ENCODE measurements around the gene CSNK1E. TPM values are rescaled to one million over a fixed set of nuclear protein-coding genes. Genes with fewer than 3 reads are reported as not detected.

CSNK1E gene
- total RNA-seq, 1 experiment from 2014 or later = 307 TPM

- H3K27me3 ChIP-seq (ENCODE audit: control insufficient read depth, insufficient read depth, low read length) = no peaks in the 10 kb centered on the region
- H3K36me3 ChIP-seq (replicated peaks; ENCODE audit: control insufficient read depth, insufficient read depth, low read length) = peaks cover 15% of the 10 kb centered on the region
- DNase-seq = no peak
- no peak overlapping the region for H3K4me3 ChIP-seq (ENCODE audit: insufficient read depth, low read depth, low read length)
Observed at GRCh38 chr22:38247713-38248112, 69.5 kb downstream of the CSNK1E start.

- no peaks in the 10 kb centered on the region for H3K27me3 ChIP-seq (ENCODE audit: control insufficient read depth, insufficient read depth, low read length)
- no peak for DNase-seq
- no peak overlapping the region for H3K4me3 ChIP-seq (ENCODE audit: insufficient read depth, low read depth, low read length)
- H3K36me3 ChIP-seq (replicated peaks; ENCODE audit: control insufficient read depth, insufficient read depth, low read length) = peaks cover 15% of the 10 kb centered on the region
Observed at GRCh38 chr22:38246692-38247091, 70.5 kb downstream of the CSNK1E start.

DNA sequence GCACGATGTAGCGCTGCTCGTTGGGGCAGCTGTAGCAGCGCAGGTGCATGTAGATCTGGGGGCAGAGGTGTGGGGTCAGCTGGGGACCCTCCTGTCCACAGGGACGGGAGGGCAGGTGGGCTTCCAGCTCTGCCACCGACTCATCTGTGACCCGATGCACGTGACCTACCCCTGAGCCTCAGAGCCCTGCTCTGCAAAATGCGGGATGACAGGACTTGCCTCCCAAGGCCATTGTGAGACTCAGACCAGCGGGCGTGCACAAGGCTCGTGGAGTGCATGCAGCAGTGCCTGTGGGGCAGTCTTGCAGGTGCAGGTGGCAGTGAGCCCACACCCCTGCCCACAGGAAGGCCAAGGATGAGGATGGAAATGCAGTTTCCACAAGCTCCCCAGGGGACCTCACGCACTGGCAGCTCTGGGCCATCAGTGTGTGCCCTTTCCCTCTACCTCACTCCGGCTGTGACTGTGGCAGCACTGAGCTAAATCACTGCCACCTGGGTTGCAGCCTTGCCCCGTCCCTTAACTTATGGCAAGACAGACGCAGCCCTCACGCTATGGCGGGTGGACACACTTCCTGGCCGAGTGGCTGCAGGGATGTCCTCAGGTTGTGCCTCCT lies 71.1 kb downstream of the CSNK1E start:
- Histone ChIP-seq H3K4me3 (ENCODE audit: insufficient read depth, low read depth, low read length) (no peak overlapping the region), H3K27me3 (ENCODE audit: control insufficient read depth, insufficient read depth, low read length) (no peaks in the 10 kb centered on the region), H3K36me3 (replicated peaks; ENCODE audit: control insufficient read depth, insufficient read depth, low read length) (peaks cover 15% of the 10 kb centered on the region)
- DNase-seq = no peak

DNA sequence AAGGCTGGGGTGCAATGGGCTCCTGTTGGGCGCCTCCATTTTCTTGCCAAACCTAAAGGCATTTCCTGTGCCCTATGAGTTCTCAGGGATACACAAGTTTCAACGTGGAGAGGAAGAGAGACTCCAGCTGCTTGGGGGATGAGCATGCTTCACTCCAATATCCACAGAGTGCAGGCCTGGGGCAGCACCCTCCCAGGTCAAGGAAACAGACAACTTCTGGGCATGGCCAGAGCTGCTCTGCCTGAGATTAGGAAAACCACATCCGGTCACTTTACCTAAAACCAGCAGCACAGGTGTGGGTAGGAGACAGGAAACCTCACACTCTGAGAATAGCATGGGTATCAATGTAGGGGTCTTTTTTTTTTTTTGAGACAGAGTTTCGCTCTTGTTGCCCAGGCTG lies 73.1 kb downstream of the CSNK1E start:
- H3K4me3 ChIP-seq (ENCODE audit: insufficient read depth, low read depth, low read length) = no peak overlapping the region
- peaks cover 15% of the 10 kb centered on the region for H3K36me3 ChIP-seq (replicated peaks; ENCODE audit: control insufficient read depth, insufficient read depth, low read length)
- DNase-seq = no peak
- H3K27me3 ChIP-seq (ENCODE audit: control insufficient read depth, insufficient read depth, low read length) = no peaks in the 10 kb centered on the region

DNA sequence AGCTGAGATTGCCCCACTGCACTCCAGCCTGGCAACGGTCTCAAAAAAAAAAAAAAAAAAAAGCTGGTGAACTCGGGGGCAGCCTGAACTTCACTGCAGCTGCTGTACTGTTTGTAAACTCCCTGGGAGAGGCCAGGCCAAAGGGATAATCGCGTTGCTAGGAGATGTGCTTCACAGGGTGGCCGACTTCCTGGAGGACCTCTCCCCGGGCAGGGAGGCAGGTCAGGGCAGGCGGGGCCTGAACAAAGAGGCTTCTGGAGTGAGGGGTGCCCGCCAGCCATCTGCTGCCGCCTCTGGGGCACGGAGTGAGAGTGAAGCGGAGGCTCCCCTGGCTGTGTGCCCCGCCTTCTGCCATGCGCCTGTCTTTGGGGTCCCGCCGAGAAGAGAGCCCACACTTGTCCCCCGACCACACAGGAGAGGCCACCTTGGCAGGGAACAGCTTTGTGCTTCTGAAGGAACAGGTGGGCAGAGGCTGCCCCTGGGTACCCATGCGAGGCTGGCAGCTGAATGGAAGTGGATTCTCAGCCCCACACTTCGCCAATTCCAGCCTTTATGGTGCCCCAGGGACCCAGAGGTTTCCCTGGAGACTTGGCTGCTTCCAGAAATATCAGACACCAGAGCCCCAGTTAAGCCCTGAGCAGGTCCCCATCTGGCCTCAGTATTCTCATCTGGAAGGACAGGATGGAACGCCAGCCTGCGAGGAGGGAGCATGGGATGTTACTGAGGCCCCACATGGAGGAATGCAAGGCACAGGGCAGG lies 74.0 kb downstream of the CSNK1E start:
- no peak overlapping the region for H3K4me3 ChIP-seq (ENCODE audit: insufficient read depth, low read depth, low read length)
- peak; percentile 72 for DNase-seq
- peaks cover 15% of the 10 kb centered on the region for H3K36me3 ChIP-seq (replicated peaks; ENCODE audit: control insufficient read depth, insufficient read depth, low read length)
- H3K27me3 ChIP-seq (ENCODE audit: control insufficient read depth, insufficient read depth, low read length) = no peaks in the 10 kb centered on the region

- H3K4me3 ChIP-seq (ENCODE audit: insufficient read depth, low read depth, low read length) = no peak overlapping the region
- DNase-seq = peak; percentile 91
Observed at GRCh38 chr22:38240734-38241252, 76.4 kb downstream of the CSNK1E start.

More at GRCh38 chr22:38240734-38241252, 76.4 kb downstream of the CSNK1E start:
- Histone ChIP-seq H3K36me3 (replicated peaks; ENCODE audit: control insufficient read depth, insufficient read depth, low read length) (peaks cover 7% of the 10 kb centered on the region), H3K27me3 (ENCODE audit: control insufficient read depth, insufficient read depth, low read length) (no peaks in the 10 kb centered on the region)

Other genes with a start within 250 kb of the CSNK1E start
- not detected in 2 replicates for gene SLC16A8, start 233.2 kb downstream of the CSNK1E start, total RNA-seq (2014; rRNA removed; shearing (Covaris generic))
- gene BAIAP2L2, start 206.7 kb downstream of the CSNK1E start, total RNA-seq (2014; rRNA removed; shearing (Covaris generic)) = 1.0 and 2.7 TPM in 2 replicates
- gene PLA2G6, start 135.6 kb downstream of the CSNK1E start, total RNA-seq (2014; rRNA removed; shearing (Covaris generic)) = 23.4 and 49.6 TPM in 2 replicates
- gene MAFF, start 115.4 kb downstream of the CSNK1E start, total RNA-seq (2014; rRNA removed; shearing (Covaris generic)) = 2.6 and 5.3 TPM in 2 replicates
- gene TMEM184B, start 44.4 kb downstream of the CSNK1E start, total RNA-seq (2014; rRNA removed; shearing (Covaris generic)) = 44.5 and 46.9 TPM in 2 replicates
- gene KCNJ4, start 137.8 kb upstream of the CSNK1E start, total RNA-seq (2014; rRNA removed; shearing (Covaris generic)) = 3.4 and 5.9 TPM in 2 replicates
- 4.5 and 8.2 TPM in 2 replicates for gene KDELR3, start 150.7 kb upstream of the CSNK1E start, total RNA-seq (2014; rRNA removed; shearing (Covaris generic))
- gene DDX17, start 188.9 kb upstream of the CSNK1E start, total RNA-seq (2014; rRNA removed; shearing (Covaris generic)) = 257 and 288 TPM in 2 replicates

Data from H7 (cell line).